HG03565 (cell line): ENCODE data around the gene GOLPH3.
"Not testable (repeated sequence)": the region's sequence is repeated elsewhere in the genome, so short reads cannot be mapped to it uniquely, and the experiment has no call there.

Source experiments
- ATAC-seq: cut with Tn5 transposase; IDR thresholded peaks from one replicate; pipeline ENCODE4 v1.9.1; 2021; ENCODE audit warnings: mild to moderate bottlenecking, moderate library complexity; ENCODE audit not compliant: unreplicated experiment

GOLPH3 gene

GRCh38 chr5:32138839-32139493 is 35.2 kb downstream of the GOLPH3 start:
- ATAC-seq, result no peak

- ATAC-seq, result no peak
Measured at GRCh38 chr5:32136342-32136741, 37.8 kb downstream of the GOLPH3 start.

- no peak for ATAC-seq
Measured at GRCh38 chr5:32135086-32135485, 39.0 kb downstream of the GOLPH3 start.

GRCh38 chr5:32132757-32133156 is 41.4 kb downstream of the GOLPH3 start:
- ATAC-seq, result no peak

- no peak for ATAC-seq
Measured at GRCh38 chr5:32131604-32132003, 42.5 kb downstream of the GOLPH3 start.

GRCh38 chr5:32130865-32131264 is 43.3 kb downstream of the GOLPH3 start:
- ATAC-seq, result no peak

GRCh38 chr5:32129074-32129598 is 45.0 kb downstream of the GOLPH3 start:
- no peak for ATAC-seq

- ATAC-seq, result no peak
Measured at GRCh38 chr5:32127711-32128110, 46.4 kb downstream of the GOLPH3 start.

GRCh38 chr5:32126691-32127090 is 47.4 kb downstream of the GOLPH3 start:
- ATAC-seq, result no peak

- ATAC-seq, result no peak
Measured at GRCh38 chr5:32123889-32124676, 50.0 kb downstream of the GOLPH3 start.

GRCh38 chr5:32123058-32123805 is 50.9 kb downstream of the GOLPH3 start:
- ATAC-seq, result no peak

GRCh38 chr5:32118922-32119321 is 55.2 kb downstream of the GOLPH3 start:
- not testable (repeated sequence) for ATAC-seq

- no peak for ATAC-seq
Measured at GRCh38 chr5:32116574-32117313, 57.4 kb downstream of the GOLPH3 start.

- ATAC-seq, result no peak
Measured at GRCh38 chr5:32115985-32116384, 58.1 kb downstream of the GOLPH3 start.

GRCh38 chr5:32110111-32110696 is 63.9 kb downstream of the GOLPH3 start:
- ATAC-seq, result no peak

- ATAC-seq, result no peak
Measured at GRCh38 chr5:32109236-32109635, 64.9 kb downstream of the GOLPH3 start.

GRCh38 chr5:32108167-32108566 is 66.0 kb downstream of the GOLPH3 start:
- no peak for ATAC-seq

- no peak for ATAC-seq
Measured at GRCh38 chr5:32107291-32107690, 66.8 kb downstream of the GOLPH3 start.

GRCh38 chr5:32103521-32103920 is 70.6 kb downstream of the GOLPH3 start:
- ATAC-seq, result no peak

- no peak for ATAC-seq
Measured at GRCh38 chr5:32102254-32102986, 71.7 kb downstream of the GOLPH3 start.
